Measurements from ENCODE around the gene UBE2E2.

Gene UBE2E2

GRCh38 chr3:23389089-23389488 lies 186.0 kb downstream of the UBE2E2 start:
- H3K27me3 ChIP-seq (ENCODE audit: insufficient read depth, low read length, poor library complexity), result no peaks in the 10 kb centered on the region
- H3K27ac ChIP-seq (ENCODE audit: low read length), result no peak overlapping the region
- H3K36me3 ChIP-seq (ENCODE audit: insufficient read depth, low read length), result no peaks in the 10 kb centered on the region
- ATAC-seq (ENCODE audit: insufficient read depth, low read depth) (no peak), DNase-seq (no peak)
- no peaks in the 10 kb centered on the region for H4K20me1 ChIP-seq (ENCODE audit: insufficient read depth, low read length)
- no peak overlapping the region for H3K4me3 ChIP-seq (ENCODE audit: low read depth in 1 of 2, low read length in 2 of 2)
- H3K4me2 ChIP-seq (ENCODE audit: insufficient read depth, low read length), result no peak overlapping the region
- no peak overlapping the region for H3K9ac ChIP-seq (ENCODE audit: low read depth, low read length)
- H3K79me2 ChIP-seq (ENCODE audit: insufficient read depth, low read length), result no peaks in the 10 kb centered on the region
- TF ChIP-seq CTCF (IDR thresholded peaks at IDR 0.05; ENCODE audit: borderline replicate concordance, extremely low read depth, low read length, poor library complexity, severe bottlenecking), result no peak
- TF ChIP-seq EZH2 (IDR thresholded peaks at IDR 0.05; ENCODE audit: borderline replicate concordance, low read depth, low read length, severe bottlenecking), result no peak
- no peaks in the 10 kb centered on the region for H3K4me1 ChIP-seq (ENCODE audit: insufficient read depth, low read length)
- no peak overlapping the region for H2AFZ ChIP-seq (ENCODE audit: low read depth, low read length)
- H3K9me3 ChIP-seq (ENCODE audit: insufficient read depth, low read length, severe bottlenecking), result no peaks in the 10 kb centered on the region

- Histone ChIP-seq H4K20me1 (ENCODE audit: insufficient read depth, low read length) (no peaks in the 10 kb centered on the region), H3K9ac (ENCODE audit: low read depth, low read length) (no peak overlapping the region), H3K79me2 (ENCODE audit: insufficient read depth, low read length) (no peaks in the 10 kb centered on the region), H3K4me3 (ENCODE audit: low read depth in 1 of 2, low read length in 2 of 2) (no peak overlapping the region), H3K36me3 (ENCODE audit: insufficient read depth, low read length) (no peaks in the 10 kb centered on the region), H3K9me3 (ENCODE audit: insufficient read depth, low read length, severe bottlenecking) (no peaks in the 10 kb centered on the region), H3K4me1 (ENCODE audit: insufficient read depth, low read length) (no peaks in the 10 kb centered on the region), H3K4me2 (ENCODE audit: insufficient read depth, low read length) (no peak overlapping the region), H3K27me3 (ENCODE audit: insufficient read depth, low read length, poor library complexity) (no peaks in the 10 kb centered on the region), H2AFZ (ENCODE audit: low read depth, low read length) (no peak overlapping the region), H3K27ac (ENCODE audit: low read length) (no peak overlapping the region)
- no peak for TF ChIP-seq CTCF (IDR thresholded peaks at IDR 0.05; ENCODE audit: borderline replicate concordance, extremely low read depth, low read length, poor library complexity, severe bottlenecking)
- no peak for TF ChIP-seq EZH2 (IDR thresholded peaks at IDR 0.05; ENCODE audit: borderline replicate concordance, low read depth, low read length, severe bottlenecking)
- DNase-seq (no peak), ATAC-seq (ENCODE audit: insufficient read depth, low read depth) (no peak)
Observed at GRCh38 chr3:23389686-23390085, 186.6 kb downstream of the UBE2E2 start.

- DNase-seq, result no peak
- Histone ChIP-seq H3K27ac (ENCODE audit: low read length) (no peak overlapping the region), H3K4me3 (ENCODE audit: low read depth in 1 of 2, low read length in 2 of 2) (no peak overlapping the region), H3K79me2 (ENCODE audit: insufficient read depth, low read length) (no peaks in the 10 kb centered on the region), H2AFZ (ENCODE audit: low read depth, low read length) (no peak overlapping the region), H3K4me2 (ENCODE audit: insufficient read depth, low read length) (no peak overlapping the region), H4K20me1 (ENCODE audit: insufficient read depth, low read length) (no peaks in the 10 kb centered on the region), H3K9me3 (ENCODE audit: insufficient read depth, low read length, severe bottlenecking) (no peaks in the 10 kb centered on the region), H3K4me1 (ENCODE audit: insufficient read depth, low read length) (no peaks in the 10 kb centered on the region), H3K9ac (ENCODE audit: low read depth, low read length) (no peak overlapping the region), H3K27me3 (ENCODE audit: insufficient read depth, low read length, poor library complexity) (no peaks in the 10 kb centered on the region), H3K36me3 (ENCODE audit: insufficient read depth, low read length) (no peaks in the 10 kb centered on the region)
- no peak for ATAC-seq (ENCODE audit: insufficient read depth, low read depth)
- TF ChIP-seq CTCF (IDR thresholded peaks at IDR 0.05; ENCODE audit: borderline replicate concordance, extremely low read depth, low read length, poor library complexity, severe bottlenecking) (no peak), EZH2 (IDR thresholded peaks at IDR 0.05; ENCODE audit: borderline replicate concordance, low read depth, low read length, severe bottlenecking) (no peak)
Observed at GRCh38 chr3:23390446-23390845, 187.3 kb downstream of the UBE2E2 start.

- TF ChIP-seq EZH2 (IDR thresholded peaks at IDR 0.05; ENCODE audit: borderline replicate concordance, low read depth, low read length, severe bottlenecking), result no peak
- TF ChIP-seq CTCF (IDR thresholded peaks at IDR 0.05; ENCODE audit: borderline replicate concordance, extremely low read depth, low read length, poor library complexity, severe bottlenecking), result no peak
- no peaks in the 10 kb centered on the region for H4K20me1 ChIP-seq (ENCODE audit: insufficient read depth, low read length)
- H3K4me1 ChIP-seq (ENCODE audit: insufficient read depth, low read length), result no peaks in the 10 kb centered on the region
- ATAC-seq (ENCODE audit: insufficient read depth, low read depth) (no peak), DNase-seq (no peak)
- no peaks in the 10 kb centered on the region for H3K36me3 ChIP-seq (ENCODE audit: insufficient read depth, low read length)
- H2AFZ ChIP-seq (ENCODE audit: low read depth, low read length), result no peak overlapping the region
- H3K27ac ChIP-seq (ENCODE audit: low read length), result no peak overlapping the region
- H3K4me2 ChIP-seq (ENCODE audit: insufficient read depth, low read length), result no peak overlapping the region
- H3K9ac ChIP-seq (ENCODE audit: low read depth, low read length), result no peak overlapping the region
- H3K9me3 ChIP-seq (ENCODE audit: insufficient read depth, low read length, severe bottlenecking), result no peaks in the 10 kb centered on the region
- H3K79me2 ChIP-seq (ENCODE audit: insufficient read depth, low read length), result no peaks in the 10 kb centered on the region
- H3K4me3 ChIP-seq (ENCODE audit: low read depth in 1 of 2, low read length in 2 of 2), result no peak overlapping the region
- H3K27me3 ChIP-seq (ENCODE audit: insufficient read depth, low read length, poor library complexity), result no peaks in the 10 kb centered on the region
Observed at GRCh38 chr3:23390989-23391553, 187.9 kb downstream of the UBE2E2 start.
